K562 (cell line): ENCODE results near the gene PIK3CG. TPM values are rescaled to one million over a fixed set of nuclear protein-coding genes. Genes with fewer than 3 reads are reported as not detected.

Experiments used
- ARHGAP35 ChIP-seq: fragments of 450-650 bp; IDR thresholded peaks from 2 replicates; pipeline ENCODE4 v1.6.1; 2018; ENCODE audit not compliant: partially characterized antibody
- CEBPG ChIP-seq, 3 experiments: fragments of 200-800 bp in 1 of 3; sonication (Bioruptor generic) in 1 of 3; sonication (generic) in 1 of 3; formaldehyde crosslinking in 1 of 3; IDR thresholded peaks in 2 of 3; conservative IDR thresholded peaks in 1 of 3; 2 replicates each; pipeline versions ENCODE4 v1.6.1 to v1.8.0; 2016 to 2022; ENCODE audit warnings: missing compliant biosample characterization in 2 of 3, missing genetic modification characterization in 2 of 3, mild to moderate bottlenecking in 1 of 3, missing genetic modification reagents in 1 of 3
- CREB1 ChIP-seq, 2 experiments: sonication (generic) in 1 of 2; formaldehyde crosslinking in 1 of 2; IDR thresholded peaks; 2 replicates each; pipeline versions ENCODE4 v1.6.1 to v1.8.0; 2012 to 2022; ENCODE audit warnings: inconsistent platforms in 1 of 2, mild to moderate bottlenecking in 1 of 2, missing genetic modification reagents in 1 of 2, moderate library complexity in 1 of 2
- FOXJ2 ChIP-seq: fragments of 200-800 bp; sonication (Bioruptor generic); IDR thresholded peaks from 2 replicates; pipeline ENCODE4 v1.6.1; 2016; ENCODE audit warnings: missing genetic modification characterization, missing compliant biosample characterization
- MAFK ChIP-seq: IDR thresholded peaks from 2 replicates; pipeline ENCODE4 v1.6.1; 2011; ENCODE audit warnings: low read length, improper control_type of control experiment
- MAZ ChIP-seq, 2 experiments: fragments of 450-650 bp in 1 of 2; sonication (generic) in 1 of 2; formaldehyde crosslinking; IDR thresholded peaks in 1 of 2; conservative IDR thresholded peaks in 1 of 2; 2 replicates each; pipeline versions ENCODE4 v1.4.0 to v1.5.0; 2020; ENCODE audit warnings: mild to moderate bottlenecking in 1 of 2, missing genetic modification reagents in 1 of 2
- MCM5 ChIP-seq: fragments of 450-650 bp; IDR thresholded peaks from 2 replicates; pipeline ENCODE4 v1.6.1; 2016; ENCODE audit warnings: low read depth
- MYNN ChIP-seq, 2 experiments: sonication (generic); formaldehyde crosslinking in 1 of 2; IDR thresholded peaks; 2 replicates each; pipeline versions ENCODE4 v1.5.0 to v1.6.1; 2016 to 2020; ENCODE audit warnings: antibody characterized with exemption in 1 of 2, missing genetic modification reagents in 1 of 2
- NBN ChIP-seq: fragments of 450-650 bp; IDR thresholded peaks from 2 replicates; pipeline ENCODE4 v1.6.1; 2016; ENCODE audit warnings: low read depth, mild to moderate bottlenecking
- ZEB2 ChIP-seq: fragments of 450-650 bp; IDR thresholded peaks from 2 replicates; pipeline ENCODE4 v1.6.1; 2016
- polyA plus RNA-seq, 8 experiments: library from polyadenylated mRNA; depleted of rRNA in 4 of 8; stranded (reverse) in 5 of 8; unstranded in 3 of 8; fragments of >200 nt; fragmentation: Nextera tagmentation in 2 of 8; fragmentation: Illumina TruSeq in 1 of 8; extraction: Ambion mirVana in 2 of 8; extraction: Trizol in 1 of 8; gene quantifications; 2 replicates each; pipeline versions ENCODE4 v1.2.1 to v1.2.3, GENCODE V29; 2011 to 2014; ENCODE audit warnings: inconsistent platforms in 1 of 8, missing spikeins in 1 of 8
- total RNA-seq, 7 experiments: library from RNA; depleted of rRNA in 6 of 7; stranded (reverse); fragments of >200 nt in 6 of 7; fragmentation: Illumina TruSeq in 2 of 7; extraction: Trizol in 2 of 7; gene quantifications; 2 replicates each; pipeline versions ENCODE4 v1.2.1 to v1.2.3, GENCODE V29; 2011 to 2021; ENCODE audit warnings: low replicate concordance in 1 of 7
- TF ChIP-seq, protein P1 (sequence below), 2 experiments: fragments of 450-650 bp in 1 of 2; sonication (generic) in 1 of 2; formaldehyde crosslinking in 1 of 2; IDR thresholded peaks; 2 replicates each; pipeline versions ENCODE4 v1.7.1 to v1.9.0; 2016 to 2022; ENCODE audit warnings: inconsistent platforms in 1 of 2, mild to moderate bottlenecking in 1 of 2, missing genetic modification reagents in 1 of 2
- TF ChIP-seq, protein P2 (sequence below), 2 experiments: fragments of 450-650 bp; IDR thresholded peaks; 2 replicates each; pipeline ENCODE4 v1.6.1; 2016
- TF ChIP-seq, protein P3 (sequence below): fragments of 250-450 bp; sonication (Bioruptor Pico); IDR thresholded peaks from 2 replicates; pipeline ENCODE4 v1.4.0; 2020

PIK3CG gene
- total and polyA plus RNA-seq, 9 of the 15 experiments (the other 6 are each of a cell fraction or from before 2014, with no cell fraction given): 5.3 to 42.5 (median 29.0) TPM

DNA sequence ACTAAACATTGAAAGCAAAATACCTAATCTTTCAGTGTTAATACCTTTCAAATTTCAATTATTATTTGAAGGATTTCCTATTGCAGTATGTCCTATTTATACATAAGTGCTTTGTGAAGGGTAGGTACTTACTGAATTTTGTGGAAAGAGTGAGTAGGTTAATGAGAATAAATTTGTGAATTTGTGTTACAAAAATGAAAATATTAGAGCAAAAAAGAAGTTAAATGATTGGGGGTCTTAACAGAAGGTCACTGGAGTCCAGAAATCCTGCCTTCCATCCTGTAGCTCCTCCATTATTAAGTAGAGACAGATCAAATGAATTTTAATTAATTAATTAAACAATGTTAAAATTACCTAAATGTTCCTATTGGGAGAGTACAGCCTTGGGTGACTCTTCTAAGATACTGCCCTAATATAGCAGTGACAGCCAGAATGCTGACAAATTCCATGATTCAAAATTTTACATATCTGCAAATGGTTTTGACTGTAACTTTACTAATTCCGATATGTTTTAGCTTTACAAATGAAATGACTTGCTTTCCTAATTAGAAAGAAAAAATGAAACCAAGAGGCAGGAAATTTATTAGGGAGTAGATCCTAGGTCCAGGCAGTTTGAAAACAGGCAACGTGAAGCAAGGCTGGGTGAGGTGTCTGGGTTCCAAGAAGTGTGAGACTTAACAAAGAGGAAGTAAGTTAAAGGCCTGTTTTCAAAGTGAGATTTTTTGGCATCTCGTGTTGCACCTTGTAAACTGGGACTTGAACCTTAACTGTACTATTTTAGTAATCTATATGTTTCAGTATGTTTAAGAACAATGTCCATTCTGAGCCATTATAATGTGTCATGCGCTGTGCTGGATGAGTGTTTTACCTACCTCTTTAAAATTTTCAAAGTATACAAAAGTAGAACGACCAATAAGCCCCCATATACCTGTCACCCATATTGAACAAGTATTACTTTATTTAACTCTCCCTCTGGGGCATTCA is 1.5 kb downstream of the PIK3CG start (continued):
- TF ChIP-seq, protein P1, sequence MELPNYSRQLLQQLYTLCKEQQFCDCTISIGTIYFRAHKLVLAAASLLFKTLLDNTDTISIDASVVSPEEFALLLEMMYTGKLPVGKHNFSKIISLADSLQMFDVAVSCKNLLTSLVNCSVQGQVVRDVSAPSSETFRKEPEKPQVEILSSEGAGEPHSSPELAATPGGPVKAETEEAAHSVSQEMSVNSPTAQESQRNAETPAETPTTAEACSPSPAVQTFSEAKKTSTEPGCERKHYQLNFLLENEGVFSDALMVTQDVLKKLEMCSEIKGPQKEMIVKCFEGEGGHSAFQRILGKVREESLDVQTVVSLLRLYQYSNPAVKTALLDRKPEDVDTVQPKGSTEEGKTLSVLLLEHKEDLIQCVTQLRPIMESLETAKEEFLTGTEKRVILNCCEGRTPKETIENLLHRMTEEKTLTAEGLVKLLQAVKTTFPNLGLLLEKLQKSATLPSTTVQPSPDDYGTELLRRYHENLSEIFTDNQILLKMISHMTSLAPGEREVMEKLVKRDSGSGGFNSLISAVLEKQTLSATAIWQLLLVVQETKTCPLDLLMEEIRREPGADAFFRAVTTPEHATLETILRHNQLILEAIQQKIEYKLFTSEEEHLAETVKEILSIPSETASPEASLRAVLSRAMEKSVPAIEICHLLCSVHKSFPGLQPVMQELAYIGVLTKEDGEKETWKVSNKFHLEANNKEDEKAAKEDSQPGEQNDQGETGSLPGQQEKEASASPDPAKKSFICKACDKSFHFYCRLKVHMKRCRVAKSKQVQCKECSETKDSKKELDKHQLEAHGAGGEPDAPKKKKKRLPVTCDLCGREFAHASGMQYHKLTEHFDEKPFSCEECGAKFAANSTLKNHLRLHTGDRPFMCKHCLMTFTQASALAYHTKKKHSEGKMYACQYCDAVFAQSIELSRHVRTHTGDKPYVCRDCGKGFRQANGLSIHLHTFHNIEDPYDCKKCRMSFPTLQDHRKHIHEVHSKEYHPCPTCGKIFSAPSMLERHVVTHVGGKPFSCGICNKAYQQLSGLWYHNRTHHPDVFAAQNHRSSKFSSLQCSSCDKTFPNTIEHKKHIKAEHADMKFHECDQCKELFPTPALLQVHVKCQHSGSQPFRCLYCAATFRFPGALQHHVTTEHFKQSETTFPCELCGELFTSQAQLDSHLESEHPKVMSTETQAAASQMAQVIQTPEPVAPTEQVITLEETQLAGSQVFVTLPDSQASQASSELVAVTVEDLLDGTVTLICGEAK (IDR thresholded peaks at IDR 0.05): peak; percentile 46; the same call in 1 of the 2 replicates
- TF ChIP-seq, protein P1 (CRISPR knock-in tag; IDR thresholded peaks at IDR 0.05): no peak
- 0 out of 2 replicates have a peak, but pooled peaks have one; percentile 55 for TF ChIP-seq FOXJ2 (tag)
- TF ChIP-seq MCM5: no peak
- TF ChIP-seq CEBPG (CRISPR knock-in tag; IDR thresholded peaks at IDR 0.05): no peak
- TF ChIP-seq CEBPG (tag; conservative IDR thresholded peaks at IDR 0.05 in 1 of 2, IDR thresholded peaks at IDR 0.05 in 1 of 2): peak in 1 of 2 experiments; percentile 37; a peak in 1 of 4 replicates
- TF ChIP-seq ZEB2: no peak
- 0 out of 2 replicates have a peak, but pooled peaks have one; percentile 16 for TF ChIP-seq MAFK
- TF ChIP-seq, protein P2, sequence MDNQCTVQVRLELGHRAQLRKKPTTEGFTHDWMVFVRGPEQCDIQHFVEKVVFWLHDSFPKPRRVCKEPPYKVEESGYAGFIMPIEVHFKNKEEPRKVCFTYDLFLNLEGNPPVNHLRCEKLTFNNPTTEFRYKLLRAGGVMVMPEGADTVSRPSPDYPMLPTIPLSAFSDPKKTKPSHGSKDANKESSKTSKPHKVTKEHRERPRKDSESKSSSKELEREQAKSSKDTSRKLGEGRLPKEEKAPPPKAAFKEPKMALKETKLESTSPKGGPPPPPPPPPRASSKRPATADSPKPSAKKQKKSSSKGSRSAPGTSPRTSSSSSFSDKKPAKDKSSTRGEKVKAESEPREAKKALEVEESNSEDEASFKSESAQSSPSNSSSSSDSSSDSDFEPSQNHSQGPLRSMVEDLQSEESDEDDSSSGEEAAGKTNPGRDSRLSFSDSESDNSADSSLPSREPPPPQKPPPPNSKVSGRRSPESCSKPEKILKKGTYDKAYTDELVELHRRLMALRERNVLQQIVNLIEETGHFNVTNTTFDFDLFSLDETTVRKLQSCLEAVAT (IDR thresholded peaks at IDR 0.05): peak; percentile 73 to 86; a peak in 3 of 4 replicates
- TF ChIP-seq MYNN (IDR thresholded peaks at IDR 0.05): no peak
- TF ChIP-seq MYNN (CRISPR knock-in tag; IDR thresholded peaks at IDR 0.05): no peak
- TF ChIP-seq ARHGAP35: no peak
- TF ChIP-seq NBN: peak; percentile 74; the same call in 1 of the 2 replicates
- TF ChIP-seq CREB1 (IDR thresholded peaks at IDR 0.05): no peak
- TF ChIP-seq CREB1 (CRISPR knock-in tag; IDR thresholded peaks at IDR 0.05): no peak
- TF ChIP-seq MAZ (CRISPR knock-in tag; conservative IDR thresholded peaks at IDR 0.05 in 1 of 2, IDR thresholded peaks at IDR 0.05 in 1 of 2): peak; percentile 20 to 65; a peak in 3 of 4 replicates
- TF ChIP-seq, protein P3, sequence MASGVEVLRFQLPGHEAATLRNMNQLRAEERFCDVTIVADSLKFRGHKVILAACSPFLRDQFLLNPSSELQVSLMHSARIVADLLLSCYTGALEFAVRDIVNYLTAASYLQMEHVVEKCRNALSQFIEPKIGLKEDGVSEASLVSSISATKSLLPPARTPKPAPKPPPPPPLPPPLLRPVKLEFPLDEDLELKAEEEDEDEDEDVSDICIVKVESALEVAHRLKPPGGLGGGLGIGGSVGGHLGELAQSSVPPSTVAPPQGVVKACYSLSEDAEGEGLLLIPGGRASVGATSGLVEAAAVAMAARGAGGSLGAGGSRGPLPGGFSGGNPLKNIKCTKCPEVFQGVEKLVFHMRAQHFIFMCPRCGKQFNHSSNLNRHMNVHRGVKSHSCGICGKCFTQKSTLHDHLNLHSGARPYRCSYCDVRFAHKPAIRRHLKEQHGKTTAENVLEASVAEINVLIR (CRISPR knock-in tag): peak; percentile 51; the same call in 1 of the 2 replicates
